Activated T-helper 1 cell treated with Interleukin-2 at 50 U/mL for 16 hours (primary cell): Measurements from ENCODE around the gene HDDC3.

Experiments
- DNase-seq: peaks from one replicate; pipeline ENCODE4 v3.0.0-alpha.2; 2020; ENCODE audit warnings: low read depth

Gene HDDC3

GRCh38 chr15:90953947-90954711 lies 21.8 kb upstream of the HDDC3 start:
- DNase-seq, result no peak

GRCh38 chr15:90952901-90953677 lies 20.7 kb upstream of the HDDC3 start:
- no peak for DNase-seq

- DNase-seq, result no peak
Measured at GRCh38 chr15:90950676-90951075, 18.3 kb upstream of the HDDC3 start.

GRCh38 chr15:90949979-90950675 lies 17.8 kb upstream of the HDDC3 start:
- DNase-seq, result no peak

- DNase-seq, result no peak
Measured at GRCh38 chr15:90948506-90948905, 16.2 kb upstream of the HDDC3 start.

- no peak for DNase-seq
Measured at GRCh38 chr15:90947577-90948357, 15.4 kb upstream of the HDDC3 start.

- DNase-seq, result no peak
Measured at GRCh38 chr15:90946941-90947576, 14.7 kb upstream of the HDDC3 start.

- DNase-seq, result no peak
Measured at GRCh38 chr15:90946538-90946937, 14.2 kb upstream of the HDDC3 start.

GRCh38 chr15:90945091-90945490 lies 12.7 kb upstream of the HDDC3 start:
- no peak for DNase-seq

GRCh38 chr15:90942354-90943120 lies 10.2 kb upstream of the HDDC3 start:
- no peak for DNase-seq

GRCh38 chr15:90941038-90941437 lies 8.7 kb upstream of the HDDC3 start:
- no peak for DNase-seq

- no peak for DNase-seq
Measured at GRCh38 chr15:90939756-90940155, 7.4 kb upstream of the HDDC3 start.

- no peak for DNase-seq
Measured at GRCh38 chr15:90938261-90938660, 5.9 kb upstream of the HDDC3 start.

- DNase-seq, result no peak
Measured at GRCh38 chr15:90936823-90937222, 4.5 kb upstream of the HDDC3 start.

GRCh38 chr15:90934949-90935751 lies 2.8 kb upstream of the HDDC3 start, which contains the start of gene UNC45A:
UNC45A (plus strand) TSS chr15:90935285; CDS start chr15:90935325, 40 bp downstream.
- peak; percentile 95 for DNase-seq

GRCh38 chr15:90934256-90934948 lies 2.1 kb upstream of the HDDC3 start:
- DNase-seq, result peak; percentile 72

GRCh38 chr15:90933301-90933700 lies 952 bp upstream of the HDDC3 start:
- DNase-seq, result no peak

- no peak for DNase-seq
Measured at GRCh38 chr15:90932660-90932991, 277 bp upstream of the HDDC3 start.

- DNase-seq, result no peak
Measured at GRCh38 chr15:90931575-90931827, 848 bp downstream of the HDDC3 start.
